GM10266 (cell line): ENCODE data around the gene DIAPH1.

ENCODE experiments used
- DNase-seq: peaks from one replicate; pipeline ENCODE4 v3.0.0; 2012; ENCODE audit errors: extremely low spot score
- TF ChIP-seq, protein P1 (sequence below): IDR thresholded peaks from 2 replicates; pipeline ENCODE4 v1.5.1; 2012; ENCODE audit warnings: mild to moderate bottlenecking, low read depth; ENCODE audit not compliant: control insufficient read depth, insufficient read depth; ENCODE audit errors: missing control alignments

DIAPH1 gene

DNA sequence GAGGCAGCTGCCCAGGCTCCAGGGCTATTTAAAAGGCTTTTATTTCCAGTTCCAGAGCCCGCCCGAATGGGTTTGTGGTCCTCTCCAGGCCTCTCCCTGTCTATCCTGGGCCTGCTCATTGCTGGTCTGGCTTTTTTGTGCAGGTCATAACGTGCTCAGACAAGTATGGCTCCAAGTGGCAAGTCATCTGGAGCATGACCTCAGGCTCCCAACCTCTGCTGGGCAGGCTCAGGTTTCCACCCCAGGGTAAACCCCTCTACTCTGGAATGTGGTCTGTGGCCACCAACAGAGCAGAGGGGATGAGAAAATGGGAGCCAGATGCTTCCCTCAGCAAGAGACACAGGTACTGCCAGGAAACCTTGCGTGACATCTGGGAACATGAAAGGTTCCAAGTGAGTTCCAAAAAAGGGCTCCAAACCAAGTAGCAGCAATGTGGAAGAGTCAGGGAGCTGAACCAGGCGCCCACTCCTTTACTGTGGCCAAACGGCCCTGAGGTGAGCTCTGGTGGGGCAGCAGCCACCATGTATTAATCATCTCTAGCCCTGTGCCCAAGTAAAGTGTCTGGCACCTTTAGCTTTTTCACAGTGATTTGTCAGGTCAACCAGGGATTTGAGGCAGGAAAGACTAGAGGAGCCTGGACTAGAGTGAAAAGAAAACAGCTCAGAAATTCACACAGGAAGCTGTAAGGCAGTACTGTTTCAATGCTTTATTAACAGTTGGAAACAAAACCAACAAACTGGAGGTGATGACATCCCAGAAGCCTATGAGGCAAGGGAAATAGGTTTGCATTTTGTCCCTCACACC lies 104.3 kb downstream of the DIAPH1 start:
- TF ChIP-seq, protein P1, sequence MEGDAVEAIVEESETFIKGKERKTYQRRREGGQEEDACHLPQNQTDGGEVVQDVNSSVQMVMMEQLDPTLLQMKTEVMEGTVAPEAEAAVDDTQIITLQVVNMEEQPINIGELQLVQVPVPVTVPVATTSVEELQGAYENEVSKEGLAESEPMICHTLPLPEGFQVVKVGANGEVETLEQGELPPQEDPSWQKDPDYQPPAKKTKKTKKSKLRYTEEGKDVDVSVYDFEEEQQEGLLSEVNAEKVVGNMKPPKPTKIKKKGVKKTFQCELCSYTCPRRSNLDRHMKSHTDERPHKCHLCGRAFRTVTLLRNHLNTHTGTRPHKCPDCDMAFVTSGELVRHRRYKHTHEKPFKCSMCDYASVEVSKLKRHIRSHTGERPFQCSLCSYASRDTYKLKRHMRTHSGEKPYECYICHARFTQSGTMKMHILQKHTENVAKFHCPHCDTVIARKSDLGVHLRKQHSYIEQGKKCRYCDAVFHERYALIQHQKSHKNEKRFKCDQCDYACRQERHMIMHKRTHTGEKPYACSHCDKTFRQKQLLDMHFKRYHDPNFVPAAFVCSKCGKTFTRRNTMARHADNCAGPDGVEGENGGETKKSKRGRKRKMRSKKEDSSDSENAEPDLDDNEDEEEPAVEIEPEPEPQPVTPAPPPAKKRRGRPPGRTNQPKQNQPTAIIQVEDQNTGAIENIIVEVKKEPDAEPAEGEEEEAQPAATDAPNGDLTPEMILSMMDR, result no peak
- DNase-seq, result peak; percentile 21

DNA sequence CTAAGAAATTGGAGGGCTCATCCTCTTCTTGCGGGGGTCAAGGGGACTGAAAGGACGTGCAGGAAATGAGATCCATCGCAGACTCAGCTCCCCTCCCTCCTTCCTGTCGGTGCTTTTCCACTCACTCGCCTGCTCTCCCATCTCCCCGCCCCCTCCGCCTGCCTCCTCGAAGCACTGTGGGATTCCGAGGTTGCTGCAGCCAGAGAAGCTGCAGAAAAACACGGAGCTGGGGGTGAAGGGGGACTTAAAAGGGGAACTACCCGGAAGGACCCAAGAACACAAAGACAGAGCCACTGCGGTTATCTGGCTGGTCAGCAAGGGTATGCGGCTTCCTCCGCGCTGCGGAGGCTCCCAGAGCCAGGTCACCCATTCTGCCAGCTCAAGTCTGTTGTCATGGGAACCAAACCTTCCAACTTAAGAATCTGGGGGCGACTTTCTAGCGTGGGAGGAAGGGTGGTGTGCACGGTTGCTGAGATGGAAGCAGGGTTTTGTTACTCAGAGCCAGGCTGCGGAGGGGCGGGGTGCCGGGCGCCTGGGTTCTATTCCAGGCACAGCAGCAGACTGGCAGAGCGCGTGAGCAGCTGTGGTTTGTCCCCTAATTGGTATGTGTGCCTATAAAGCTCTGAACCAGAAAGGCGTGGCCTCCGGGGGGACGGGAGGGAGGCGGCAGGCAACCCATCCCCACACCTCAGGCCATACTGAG lies 105.0 kb downstream of the DIAPH1 start:
- TF ChIP-seq, protein P1, result no peak
- peak; percentile 57 for DNase-seq

DNA sequence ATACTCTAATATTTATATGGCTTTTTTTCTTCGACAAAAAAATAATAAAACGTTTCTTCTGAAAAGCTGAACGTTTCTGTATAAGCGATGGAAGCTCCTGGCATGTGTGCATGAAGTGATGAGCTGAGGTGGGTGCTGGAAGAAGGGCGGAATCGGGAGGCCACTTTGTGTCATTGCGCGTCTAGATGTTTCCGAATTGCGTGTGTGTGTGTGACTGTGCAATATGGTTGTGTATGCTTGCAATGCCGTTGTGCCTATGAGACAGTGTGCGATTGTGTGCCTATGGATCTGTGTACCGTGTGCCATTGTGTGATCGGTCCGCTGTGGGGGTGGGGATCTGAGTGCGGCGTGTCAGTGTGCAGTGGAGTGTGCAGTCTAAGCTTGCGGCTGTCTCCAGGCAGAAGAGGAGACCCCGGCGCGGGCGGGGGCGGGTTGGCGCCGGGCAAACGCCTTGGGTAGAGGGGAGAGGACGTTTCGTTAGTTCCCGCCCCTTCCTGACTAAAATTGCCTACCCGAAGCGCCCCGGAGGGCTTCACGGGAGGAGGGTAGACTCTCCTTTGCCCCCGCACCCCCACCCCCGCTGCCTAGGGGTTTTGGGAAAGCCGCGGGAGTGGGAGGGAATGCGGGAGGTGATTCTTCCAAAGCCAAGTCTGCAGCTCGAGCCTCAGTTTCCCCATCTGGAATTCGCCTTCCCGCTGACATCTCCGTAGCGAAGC lies 105.7 kb downstream of the DIAPH1 start:
- TF ChIP-seq, protein P1, result no peak
- DNase-seq, result peak; percentile 19

DNA sequence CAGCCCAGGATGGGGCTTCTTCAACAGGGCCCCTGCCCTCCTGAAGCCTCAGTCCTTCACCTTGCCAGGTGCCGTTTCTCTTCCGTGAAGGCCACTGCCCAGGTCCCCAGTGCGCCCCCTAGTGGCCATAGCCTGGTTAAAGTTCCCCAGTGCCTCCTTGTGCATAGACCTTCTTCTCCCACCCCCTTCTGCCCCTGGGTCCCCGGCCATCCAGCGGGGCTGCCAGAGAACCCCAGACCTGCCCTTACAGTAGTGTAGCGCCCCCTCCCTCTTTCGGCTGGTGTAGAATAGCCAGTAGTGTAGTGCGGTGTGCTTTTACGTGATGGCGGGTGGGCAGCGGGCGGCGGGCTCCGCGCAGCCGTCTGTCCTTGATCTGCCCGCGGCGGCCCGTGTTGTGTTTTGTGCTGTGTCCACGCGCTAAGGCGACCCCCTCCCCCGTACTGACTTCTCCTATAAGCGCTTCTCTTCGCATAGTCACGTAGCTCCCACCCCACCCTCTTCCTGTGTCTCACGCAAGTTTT lies 106.3 kb downstream of the DIAPH1 start:
- TF ChIP-seq, protein P1, result peak; percentile 82
- peak; percentile 75 for DNase-seq

DNA sequence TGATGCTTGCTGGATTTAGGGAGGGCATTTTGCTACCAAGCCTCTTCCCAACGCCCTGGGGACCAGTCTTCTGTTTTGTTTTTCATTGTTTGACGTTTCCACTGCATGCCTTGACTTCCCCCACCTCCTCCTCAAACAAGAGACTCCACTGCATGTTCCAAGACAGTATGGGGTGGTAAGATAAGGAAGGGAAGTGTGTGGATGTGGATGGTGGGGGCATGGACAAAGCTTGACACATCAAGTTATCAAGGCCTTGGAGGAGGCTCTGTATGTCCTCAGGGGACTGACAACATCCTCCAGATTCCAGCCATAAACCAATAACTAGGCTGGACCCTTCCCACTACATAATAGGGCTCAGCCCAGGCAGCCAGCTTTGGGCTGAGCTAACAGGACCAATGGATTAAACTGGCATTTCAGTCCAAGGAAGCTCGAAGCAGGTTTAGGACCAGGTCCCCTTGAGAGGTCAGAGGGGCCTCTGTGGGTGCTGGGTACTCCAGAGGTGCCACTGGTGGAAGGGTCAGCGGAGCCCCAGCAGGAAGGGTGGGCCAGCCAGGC lies 107.0 kb downstream of the DIAPH1 start:
- DNase-seq, result no peak
- TF ChIP-seq, protein P1, result no peak

DNA sequence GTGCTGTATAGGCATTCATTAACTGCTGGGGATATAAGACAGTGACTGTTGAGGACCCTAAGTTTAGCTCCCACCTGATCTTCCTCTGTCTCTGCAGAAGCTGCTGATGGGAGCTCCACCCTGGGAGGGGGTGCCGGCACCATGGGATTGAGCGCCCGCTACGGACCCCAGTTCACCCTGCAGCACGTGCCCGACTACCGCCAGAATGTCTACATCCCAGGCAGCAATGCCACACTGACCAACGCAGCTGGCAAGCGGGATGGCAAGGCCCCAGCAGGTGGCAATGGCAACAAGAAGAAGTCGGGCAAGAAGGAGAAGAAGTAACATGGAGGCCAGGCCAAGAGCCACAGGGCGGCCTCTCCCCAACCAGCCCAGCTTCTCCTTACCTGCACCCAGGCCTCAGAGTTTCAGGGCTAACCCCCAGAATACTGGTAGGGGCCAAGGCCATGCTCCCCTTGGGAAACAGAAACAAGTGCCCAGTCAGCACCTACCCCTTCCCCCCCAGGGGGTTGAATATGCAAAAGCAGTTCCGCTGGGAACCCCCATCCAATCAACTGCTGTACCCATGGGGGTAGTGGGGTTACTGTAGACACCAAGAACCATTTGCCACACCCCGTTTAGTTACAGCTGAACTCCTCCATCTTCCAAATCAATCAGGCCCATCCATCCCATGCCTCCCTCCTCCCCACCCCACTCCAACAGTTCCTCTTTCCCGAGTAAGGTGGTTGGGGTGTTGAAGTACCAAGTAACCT lies 107.8 kb downstream of the DIAPH1 start:
- DNase-seq, result peak; percentile 46
- TF ChIP-seq, protein P1, result no peak
